ENCODE measurements around the gene SCN8A. TPM values are rescaled to one million over a fixed set of nuclear protein-coding genes. Genes with fewer than 3 reads are reported as not detected.
"Not testable (repeated sequence)": the region's sequence is repeated elsewhere in the genome, so short reads cannot be mapped to it uniquely, and the experiment has no call there.

The SCN8A gene
- total RNA-seq, 1 donor from 2014 or later = 7.1 TPM

DNA sequence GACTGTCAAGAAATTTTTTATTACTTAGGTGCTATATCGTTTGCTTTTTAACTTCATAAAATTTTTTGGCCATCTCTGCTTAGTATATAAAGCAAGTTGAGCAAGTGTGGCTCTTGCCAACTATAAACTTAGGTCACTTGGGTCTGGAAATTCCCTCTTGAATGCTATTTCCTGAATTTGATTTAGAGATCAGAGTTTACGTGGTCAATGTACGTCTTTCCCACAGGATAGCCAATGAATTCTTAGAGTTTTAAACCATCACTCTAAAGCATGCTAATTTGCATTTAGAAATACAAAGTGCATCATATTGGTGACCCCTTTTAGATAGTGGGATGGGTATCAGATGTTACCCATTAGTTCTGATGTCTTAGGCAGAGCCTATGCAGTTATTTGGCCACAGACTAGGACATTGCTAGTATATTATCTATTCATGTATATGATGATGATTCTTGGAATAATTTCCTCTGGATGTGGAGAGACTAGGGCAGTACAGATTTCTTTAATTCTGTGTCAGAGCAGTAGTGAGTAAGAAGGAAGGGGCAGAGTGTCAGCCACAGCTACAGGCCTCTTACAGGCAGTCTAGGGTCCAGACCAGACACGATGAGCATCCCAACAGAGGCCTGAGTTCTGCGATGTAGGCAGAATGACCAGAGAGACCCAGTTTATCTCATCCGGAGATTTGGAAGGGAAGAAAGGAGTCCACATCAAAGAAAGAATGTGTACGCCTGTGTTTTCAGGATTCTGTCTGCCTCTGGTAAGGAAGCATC, 30.3 kb downstream of the SCN8A start:
- peak; percentile 52 for DNase-seq (ENCODE audit: extremely low read depth, low read depth, low spot score)

DNA sequence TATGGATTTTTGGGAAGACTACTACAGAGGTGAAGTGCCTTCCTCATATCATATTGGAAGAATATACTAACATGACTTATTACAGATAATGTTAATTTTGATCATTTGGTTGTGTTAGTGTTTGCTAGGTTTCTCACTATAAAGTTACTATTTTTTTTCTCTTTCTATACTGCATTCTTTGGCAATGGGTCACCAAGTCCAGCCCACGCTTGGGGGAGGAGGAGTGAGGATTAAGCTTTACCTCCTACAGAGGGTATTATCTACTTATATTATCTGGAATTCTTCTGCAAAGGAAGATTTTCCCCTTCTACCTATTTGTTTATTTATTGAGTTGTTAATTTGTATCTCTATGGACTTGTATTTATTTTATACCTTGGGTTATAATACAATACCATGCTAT, 31.5 kb downstream of the SCN8A start:
- DNase-seq (ENCODE audit: extremely low read depth, low read depth, low spot score) = no peak

DNA sequence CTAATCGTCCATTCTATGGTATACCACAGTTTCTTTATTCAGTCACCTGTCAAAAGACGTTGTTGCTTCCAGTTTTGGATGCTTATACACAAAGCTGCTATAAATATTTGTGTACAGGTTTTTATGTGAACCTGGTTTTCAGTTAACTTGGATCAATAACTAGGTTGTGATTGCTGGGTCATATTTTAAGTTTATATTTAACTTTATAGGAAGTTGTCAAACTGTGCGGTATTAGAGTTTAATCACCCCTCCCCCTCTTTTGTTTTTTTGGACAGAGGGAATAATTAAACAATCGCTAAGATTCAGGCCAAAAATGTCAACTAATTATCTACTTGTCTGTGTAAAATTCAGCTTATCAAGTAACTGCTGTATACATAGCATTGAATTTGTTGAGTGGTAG, 34.3 kb downstream of the SCN8A start:
- DNase-seq (ENCODE audit: extremely low read depth, low read depth, low spot score) = no peak

DNA sequence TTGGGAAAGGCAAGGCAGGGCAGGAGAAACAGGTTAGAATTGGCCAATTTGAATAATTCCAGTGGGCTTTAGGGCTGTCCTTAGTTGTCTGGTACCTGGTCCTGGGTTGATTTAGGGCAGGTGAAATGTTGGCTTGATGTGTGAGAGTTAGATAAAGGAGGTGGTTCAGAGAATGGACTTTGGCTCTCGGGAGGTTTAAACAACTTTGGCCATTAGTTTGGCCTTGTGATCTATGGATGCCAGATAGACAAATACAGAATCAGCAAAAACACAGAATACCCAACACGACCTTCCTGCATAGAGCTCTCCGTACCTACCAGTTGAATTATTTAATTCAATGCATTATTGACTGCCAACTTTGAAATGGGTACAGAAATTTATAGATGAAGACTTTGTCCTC, 35.1 kb downstream of the SCN8A start:
- DNase-seq (ENCODE audit: extremely low read depth, low read depth, low spot score) = no peak

DNA sequence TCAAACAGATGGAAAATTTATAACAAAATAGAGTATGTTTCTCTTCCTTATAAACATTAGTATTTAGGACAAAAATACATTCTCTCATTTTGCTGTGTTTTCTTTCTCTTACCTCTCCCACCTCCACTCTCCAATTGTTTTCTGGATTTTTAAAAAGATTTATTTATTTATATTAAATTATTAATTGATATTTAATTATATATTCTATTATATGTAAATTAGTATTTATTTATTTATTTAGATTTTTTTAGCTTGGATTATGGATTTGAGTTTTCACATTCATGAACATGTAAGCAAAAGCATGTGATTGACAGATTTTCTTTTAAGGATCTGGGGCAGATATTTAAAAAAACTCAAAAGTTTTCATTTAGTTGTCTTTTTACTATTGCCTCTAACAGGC, 35.6 kb downstream of the SCN8A start:
- no peak for DNase-seq (ENCODE audit: extremely low read depth, low read depth, low spot score)

DNA sequence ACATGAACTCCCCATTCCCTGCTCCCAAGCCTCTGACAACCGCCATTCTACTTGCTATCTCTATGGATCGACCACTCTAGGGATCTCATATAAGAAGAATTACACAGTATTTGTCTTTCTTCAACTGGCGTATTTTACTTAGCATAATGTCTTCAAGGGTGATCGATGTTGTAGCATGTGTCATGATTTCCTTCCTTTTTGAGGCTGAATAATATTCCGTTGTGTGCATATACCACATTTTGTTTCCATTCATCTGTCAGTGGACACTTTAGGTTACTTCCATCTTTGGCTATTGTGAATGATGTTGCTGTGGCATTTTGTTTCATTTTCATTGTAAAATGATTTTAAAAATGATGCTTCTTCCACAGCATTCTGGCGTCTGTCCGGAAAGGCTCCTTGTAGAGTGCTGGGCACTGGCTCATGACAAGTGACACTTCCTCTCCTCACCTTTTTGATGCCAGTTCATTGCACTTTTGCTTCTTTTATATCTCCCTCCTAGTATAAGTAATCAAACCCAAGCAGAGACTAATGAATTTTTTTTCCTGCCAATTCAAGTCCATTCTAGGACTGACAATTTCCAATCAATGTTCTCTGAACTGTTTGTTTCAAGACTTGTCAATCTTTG, 39.3 kb downstream of the SCN8A start:
- DNase-seq (ENCODE audit: extremely low read depth, low read depth, low spot score) = peak; percentile 25

DNA sequence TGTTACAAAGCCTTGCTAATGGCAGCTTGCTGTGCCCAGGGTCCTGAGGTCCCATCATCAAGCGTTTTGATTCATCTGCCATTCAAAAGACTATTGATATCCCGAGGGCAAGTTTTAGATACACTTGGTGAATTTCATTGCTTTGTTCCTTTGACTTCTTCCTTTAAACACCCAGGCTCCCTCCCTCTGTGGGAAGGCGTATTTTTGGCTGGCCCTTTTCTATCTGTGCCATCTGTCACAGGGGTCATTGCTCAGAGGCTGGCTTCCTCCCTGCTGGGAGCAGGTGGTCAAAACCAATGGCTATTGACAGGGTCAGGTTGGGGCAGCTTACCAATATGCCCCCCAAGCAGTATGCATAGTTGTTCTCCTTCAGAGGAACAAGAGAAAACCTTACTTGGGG, 40.0 kb downstream of the SCN8A start:
- DNase-seq (ENCODE audit: extremely low read depth, low read depth, low spot score) = no peak

DNA sequence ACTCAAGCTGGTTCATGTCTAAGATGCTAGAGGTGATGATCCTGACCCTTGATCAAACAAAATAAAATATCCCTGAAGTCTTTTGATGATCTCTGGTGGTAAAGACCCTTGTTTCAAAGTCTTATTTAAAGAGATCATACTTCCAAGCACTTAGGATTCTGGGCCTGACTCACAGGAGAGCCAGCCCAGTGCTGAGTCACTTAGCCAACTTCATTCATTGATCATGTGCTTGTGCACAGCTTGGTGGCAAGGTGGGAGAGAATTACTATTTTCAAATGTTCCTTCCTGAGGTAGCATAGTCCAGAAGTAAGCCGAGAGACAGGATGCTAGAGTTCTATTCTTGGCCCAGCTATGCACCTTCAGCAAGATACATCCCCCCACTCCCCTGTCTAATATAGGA, 40.6 kb downstream of the SCN8A start:
- peak; percentile 16 for DNase-seq (ENCODE audit: extremely low read depth, low read depth, low spot score)

DNA sequence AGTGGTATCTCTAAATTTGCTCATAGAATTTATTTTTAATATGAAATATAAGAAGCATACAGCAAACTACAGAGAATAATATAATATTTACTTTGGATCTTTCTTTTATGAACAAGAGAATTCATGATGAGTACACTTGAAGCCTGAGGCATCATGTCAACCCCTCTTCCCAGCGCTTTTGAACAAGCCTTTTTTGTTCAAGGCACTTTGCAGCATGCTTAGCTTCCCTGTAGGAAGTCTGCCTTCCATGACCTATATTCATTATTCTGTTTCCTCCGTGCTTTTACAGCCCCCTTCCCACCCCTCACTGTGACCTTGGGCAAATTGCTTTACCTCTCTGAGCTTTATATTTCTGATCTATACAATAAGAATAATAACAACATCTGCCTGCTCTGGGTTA, 41.6 kb downstream of the SCN8A start:
- no peak for DNase-seq (ENCODE audit: extremely low read depth, low read depth, low spot score)

DNA sequence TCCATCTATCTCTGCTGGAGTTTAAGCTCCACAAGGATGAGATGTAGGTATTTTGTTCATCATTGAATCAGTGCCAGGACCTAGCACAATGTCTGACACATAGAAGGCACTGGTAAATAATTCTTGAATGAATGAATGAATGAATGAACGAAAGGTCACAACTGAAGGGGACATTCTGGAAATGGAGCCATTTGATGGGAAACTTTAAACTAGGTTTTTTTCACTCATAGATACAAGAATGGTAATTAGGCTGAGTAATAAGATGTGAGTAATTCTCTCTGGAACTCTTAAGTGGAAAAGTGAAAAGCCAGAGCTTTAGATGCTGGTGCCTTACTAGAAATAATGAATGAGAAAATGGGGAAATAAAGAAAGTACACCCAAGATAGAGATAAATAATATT, 44.3 kb downstream of the SCN8A start:
- DNase-seq (ENCODE audit: extremely low read depth, low read depth, low spot score) = no peak

DNA sequence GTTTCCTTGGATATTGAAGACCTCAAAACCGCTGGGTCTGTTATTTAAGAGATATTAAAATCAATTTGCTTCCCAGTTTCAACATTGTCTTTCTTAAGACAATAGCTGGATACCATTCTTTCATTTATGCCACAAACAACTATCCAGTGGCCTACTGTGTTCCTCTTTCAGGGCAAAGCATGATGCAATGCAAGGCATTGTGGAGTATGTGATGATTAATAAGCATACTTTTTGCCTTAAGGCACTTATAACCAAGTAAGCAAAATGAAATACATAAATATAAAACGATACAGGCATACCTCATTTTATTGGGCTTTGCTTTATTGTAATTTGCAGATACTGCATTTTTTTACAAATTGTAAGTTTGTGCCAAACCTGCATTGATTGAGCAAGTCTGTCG, 45.5 kb downstream of the SCN8A start:
- no peak for DNase-seq (ENCODE audit: extremely low read depth, low read depth, low spot score)

DNA sequence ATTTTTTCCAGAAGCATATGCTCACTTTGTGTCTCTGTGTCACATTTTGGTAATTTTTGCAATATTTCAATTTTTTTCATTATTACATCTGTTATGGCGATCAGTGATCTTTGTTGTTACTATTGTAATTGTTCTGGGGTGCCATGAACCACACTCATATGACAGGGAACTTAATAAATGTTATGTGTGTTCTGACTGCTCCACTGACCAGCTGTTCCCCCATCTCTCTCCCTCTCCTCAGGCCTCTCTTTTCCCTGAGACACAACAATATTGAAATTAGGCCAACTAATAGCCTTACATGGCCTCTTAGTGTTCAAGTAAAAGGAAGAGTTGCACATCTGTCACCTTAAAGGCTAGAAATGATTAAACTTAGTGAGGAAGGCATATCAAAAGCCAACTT, 46.0 kb downstream of the SCN8A start:
- DNase-seq (ENCODE audit: extremely low read depth, low read depth, low spot score) = no peak

DNA sequence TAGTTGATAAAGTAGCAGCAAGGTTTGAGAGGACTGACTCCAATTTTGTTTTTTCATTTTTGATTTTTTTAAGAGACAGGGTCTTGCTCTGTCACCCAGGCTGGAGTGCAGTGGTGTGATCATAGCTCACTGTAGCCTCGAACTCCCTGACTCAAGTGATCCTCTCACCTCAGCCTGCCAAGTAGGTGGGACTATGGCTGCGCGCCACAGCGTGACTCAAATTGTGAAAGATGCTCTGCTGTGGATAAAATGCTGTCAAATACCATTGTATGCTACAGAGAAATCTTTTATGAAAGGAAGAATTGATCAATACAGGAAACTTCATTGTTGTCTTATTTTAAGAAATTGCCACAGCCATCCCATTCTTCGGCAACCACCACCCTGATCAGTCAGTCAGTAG, 48.3 kb downstream of the SCN8A start:
- no peak for DNase-seq (ENCODE audit: extremely low read depth, low read depth, low spot score)

DNA sequence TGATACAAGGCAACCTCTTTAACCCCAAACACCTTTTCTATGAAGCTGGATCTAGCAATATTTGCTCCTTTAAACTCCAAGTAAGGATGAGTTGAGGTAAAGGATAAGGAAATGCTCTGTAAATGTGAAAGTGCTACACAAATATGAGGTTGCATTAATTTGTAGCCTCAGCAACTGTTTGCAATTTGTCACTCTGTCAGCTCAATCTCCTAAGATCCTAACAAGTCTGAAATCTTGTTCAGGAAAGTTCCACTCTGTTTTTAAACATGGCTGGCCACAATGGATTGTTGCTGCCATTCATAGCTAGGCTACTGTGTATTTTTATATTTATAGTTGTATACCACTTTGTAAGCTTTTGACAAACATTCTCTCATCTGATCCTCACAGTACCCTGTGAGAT, 51.3 kb downstream of the SCN8A start:
- DNase-seq (ENCODE audit: extremely low read depth, low read depth, low spot score) = no peak

DNA sequence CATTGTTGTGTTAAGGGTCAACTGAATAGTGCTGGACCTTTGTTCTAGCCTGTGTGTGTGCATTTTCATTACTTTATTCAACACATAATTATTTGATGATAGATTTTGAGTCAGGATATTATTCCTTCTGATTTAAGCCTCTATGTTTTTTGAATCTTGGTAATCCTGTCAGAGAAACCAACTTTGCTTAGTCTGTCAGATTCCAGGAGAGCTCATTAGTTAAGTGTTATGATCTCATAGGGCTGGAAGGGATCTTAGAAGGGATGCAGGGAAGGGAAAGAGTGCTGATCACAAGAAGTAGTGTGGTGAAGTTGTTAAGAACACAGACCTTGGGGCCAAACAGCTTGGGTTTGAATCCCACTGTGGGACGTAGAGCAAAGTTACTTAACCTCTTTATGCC, 52.9 kb downstream of the SCN8A start:
- DNase-seq (ENCODE audit: extremely low read depth, low read depth, low spot score) = no peak

DNA sequence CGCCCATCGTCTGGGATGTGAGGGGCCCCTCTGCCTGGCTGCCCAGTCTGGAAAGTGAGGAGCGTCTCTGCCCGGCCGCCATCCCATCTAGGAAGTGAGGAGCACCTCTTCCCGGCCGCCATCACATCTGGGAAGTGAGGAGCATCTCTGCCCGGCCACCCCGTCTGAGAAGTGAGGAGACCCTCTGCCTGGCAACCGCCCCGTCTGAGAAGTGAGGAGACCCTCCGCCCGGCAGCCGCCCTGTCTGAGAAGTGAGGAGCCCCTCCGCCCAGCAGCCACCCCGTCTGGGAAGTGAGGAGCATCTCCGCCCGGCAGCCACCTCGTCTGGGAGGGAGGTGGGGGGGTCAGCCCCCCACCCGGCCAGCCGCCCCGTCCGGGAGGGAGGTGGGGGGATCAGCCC, 53.7 kb downstream of the SCN8A start:
- not testable (repeated sequence) for DNase-seq (ENCODE audit: extremely low read depth, low read depth, low spot score)

DNA sequence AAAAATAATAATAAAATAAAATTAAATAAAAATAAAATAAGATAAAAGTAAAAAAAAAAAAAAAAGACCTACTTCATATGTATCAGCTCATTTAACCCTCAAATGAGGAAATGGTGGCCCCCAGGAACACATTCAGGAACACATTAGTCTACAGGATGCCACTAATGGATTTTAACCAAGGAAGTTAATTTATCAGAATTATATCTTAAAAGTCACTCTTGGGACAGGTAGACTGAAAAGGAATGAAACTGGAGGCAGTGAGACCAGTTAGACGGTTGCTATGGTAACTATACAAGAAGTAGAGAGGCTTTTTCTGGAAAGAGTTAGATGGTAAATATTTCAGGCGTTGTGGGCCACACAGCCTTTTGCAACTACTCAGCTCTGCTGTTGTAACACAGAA, 54.9 kb downstream of the SCN8A start:
- no peak for DNase-seq (ENCODE audit: extremely low read depth, low read depth, low spot score)

DNA sequence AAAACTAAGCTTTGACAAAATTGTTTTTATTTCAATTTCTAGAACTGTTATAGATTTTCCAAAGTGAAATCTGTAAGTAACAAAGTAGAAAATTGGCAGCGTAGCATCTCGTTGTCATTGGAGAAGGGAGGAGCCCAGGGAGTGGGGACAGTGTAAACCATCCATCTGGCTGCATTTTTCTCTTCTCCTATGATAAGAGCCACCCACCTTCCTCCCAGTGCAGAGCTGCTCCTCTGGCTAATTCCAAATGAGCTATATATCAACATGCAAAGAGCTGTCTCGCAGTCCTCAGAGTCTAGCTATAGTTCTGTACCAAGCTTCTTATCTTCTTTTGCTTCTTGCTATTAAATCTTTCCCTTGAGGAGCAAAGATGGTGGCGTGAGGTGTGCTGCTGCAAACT, 56.6 kb downstream of the SCN8A start:
- no peak for DNase-seq (ENCODE audit: extremely low read depth, low read depth, low spot score)

DNA sequence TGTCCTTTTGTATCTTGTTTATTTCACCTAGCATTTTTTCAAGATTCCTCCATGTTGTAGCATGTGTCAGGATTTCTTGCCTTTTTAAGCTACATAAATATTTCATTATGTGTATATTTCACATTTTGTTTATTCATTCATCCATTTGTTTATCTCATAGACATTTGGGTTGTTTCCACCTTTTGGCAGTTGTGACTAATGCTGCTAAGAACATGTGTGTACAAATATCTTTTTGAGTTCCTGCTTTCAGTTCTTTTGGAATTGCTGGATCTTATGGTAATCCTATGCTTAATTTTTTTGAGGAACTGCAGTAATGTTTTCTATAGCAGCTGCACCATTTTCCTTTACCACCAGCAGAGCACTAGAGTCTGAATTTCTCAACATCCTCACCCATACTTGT, 62.4 kb downstream of the SCN8A start:
- no peak for DNase-seq (ENCODE audit: extremely low read depth, low read depth, low spot score)

DNA sequence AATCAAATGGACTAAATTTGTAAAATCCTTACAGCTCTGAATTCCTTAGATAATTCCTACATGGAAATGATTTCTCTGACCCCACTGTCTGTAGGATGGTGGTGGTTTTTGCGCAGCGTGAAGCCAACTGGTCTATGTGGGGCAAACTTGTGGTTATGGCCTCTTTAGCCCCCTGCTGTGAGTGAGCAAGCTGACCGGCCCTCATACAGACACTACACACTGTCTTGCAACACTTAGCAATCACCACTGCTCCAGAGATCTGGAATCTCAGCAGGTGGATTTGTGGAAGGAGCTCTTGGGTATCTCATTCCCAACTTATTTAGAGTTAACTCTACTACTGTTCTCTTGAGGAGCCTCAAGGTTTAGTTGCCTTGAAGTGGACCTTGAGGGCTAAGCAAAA, 70.2 kb downstream of the SCN8A start:
- no peak for DNase-seq (ENCODE audit: extremely low read depth, low read depth, low spot score)

DNA sequence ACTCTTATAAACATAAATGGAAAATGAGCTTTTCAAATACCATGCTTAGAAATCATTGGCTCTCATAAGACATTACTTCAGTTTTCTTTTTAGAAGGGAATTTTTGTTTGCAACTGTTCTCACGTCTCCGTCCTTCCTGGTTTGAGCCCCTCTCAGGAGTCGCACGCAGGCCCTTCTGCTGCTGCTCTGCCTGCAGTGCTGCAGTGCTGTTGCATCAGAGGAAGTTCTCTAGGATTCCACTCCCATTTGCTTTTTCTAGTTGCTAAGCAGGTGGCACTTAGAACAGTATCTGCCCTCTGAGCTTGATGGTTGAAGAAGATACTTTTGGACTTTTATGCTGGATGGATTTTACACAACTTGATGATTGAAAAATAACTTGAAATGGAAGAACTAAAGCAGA, 70.8 kb downstream of the SCN8A start:
- DNase-seq (ENCODE audit: extremely low read depth, low read depth, low spot score) = no peak

DNA sequence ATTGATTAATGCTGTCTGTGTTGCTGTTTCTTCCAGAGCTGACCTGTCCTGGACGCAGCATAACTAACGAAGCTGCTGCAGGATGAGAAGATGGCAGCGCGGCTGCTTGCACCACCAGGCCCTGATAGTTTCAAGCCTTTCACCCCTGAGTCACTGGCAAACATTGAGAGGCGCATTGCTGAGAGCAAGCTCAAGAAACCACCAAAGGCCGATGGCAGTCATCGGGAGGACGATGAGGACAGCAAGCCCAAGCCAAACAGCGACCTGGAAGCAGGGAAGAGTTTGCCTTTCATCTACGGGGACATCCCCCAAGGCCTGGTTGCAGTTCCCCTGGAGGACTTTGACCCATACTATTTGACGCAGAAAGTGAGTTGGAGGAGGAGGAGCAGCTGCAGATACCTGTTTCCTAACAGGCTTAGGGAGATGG, 71.7 kb downstream of the SCN8A start:
- DNase-seq (ENCODE audit: extremely low read depth, low read depth, low spot score) = no peak

DNA sequence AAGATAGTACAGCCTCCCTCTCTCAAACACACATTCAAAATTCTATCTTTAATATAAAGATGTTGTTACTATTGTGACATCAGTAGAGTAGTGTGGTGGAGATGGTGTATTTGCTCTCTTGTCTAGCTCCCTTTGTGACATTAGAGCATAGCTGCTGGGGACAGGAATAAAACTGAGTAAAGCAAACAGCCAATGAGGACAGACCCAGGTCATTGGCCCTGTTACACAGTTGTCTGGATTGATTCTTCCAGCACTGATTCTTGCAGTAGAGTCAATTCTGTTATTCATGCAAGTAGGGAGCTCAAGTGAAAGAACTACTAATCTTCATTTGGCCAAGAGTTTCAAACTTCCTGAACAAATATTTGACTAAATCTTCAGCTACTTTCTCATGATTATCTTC, 72.4 kb downstream of the SCN8A start:
- DNase-seq (ENCODE audit: extremely low read depth, low read depth, low spot score) = no peak
